GM08714 (cell line): ENCODE measurements around the gene SLIT3.

Experiments used
- H3K4me3 ChIP-seq: fragments of 200-500 bp; sonication (Bioruptor generic); 2 replicates; pipeline ENCODE4 v1.5.1; 2014; ENCODE audit warnings: mild to moderate bottlenecking, low read length, inconsistent platforms
- ZNF274 ChIP-seq: IDR thresholded peaks from 2 replicates; pipeline ENCODE4 v1.6.1; 2012; ENCODE audit warnings: mild to moderate bottlenecking, low read depth, low read length

The SLIT3 gene

DNA sequence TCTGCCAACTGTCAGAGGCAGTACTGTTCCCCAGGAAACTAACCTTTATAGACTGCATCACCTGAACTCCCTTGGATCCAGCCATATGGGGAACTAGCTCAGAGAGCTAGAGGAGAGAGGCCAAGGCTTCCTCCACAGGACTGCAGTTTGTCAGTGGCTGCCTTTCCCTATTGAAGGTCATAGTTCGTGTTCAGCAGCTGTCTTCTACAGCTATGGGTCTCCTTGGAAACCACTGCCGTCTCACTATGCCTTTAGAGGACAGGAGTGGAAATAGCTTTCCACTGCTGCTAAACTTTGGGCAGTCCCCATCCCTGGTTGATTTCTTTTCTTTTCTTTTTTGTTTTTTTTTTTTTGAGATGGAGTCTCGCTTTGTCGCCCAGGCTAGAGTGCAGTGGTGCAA is 4.4 kb upstream of the SLIT3 start:
- no peak overlapping the region for H3K4me3 ChIP-seq
- TF ChIP-seq ZNF274, result no peak

DNA sequence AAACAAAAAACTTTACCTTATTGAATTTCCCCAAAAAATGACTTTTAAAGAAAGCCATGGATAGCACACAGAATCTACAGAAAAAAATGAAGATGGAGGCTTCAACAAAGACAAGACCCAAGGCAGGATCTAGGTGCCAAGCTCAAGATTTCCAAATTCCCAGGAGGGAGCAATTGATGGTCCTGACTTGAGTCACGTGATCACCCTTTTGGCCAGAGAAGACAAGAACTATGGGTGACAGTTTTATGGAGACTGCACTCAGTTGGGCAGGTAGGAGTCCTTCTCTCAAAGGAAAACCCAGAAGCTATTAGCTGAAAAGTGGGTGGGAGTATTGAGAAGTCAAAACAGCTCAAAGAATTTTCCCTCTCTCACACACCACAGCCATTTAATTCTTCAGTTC is 3.2 kb upstream of the SLIT3 start:
- TF ChIP-seq ZNF274, result no peak

DNA sequence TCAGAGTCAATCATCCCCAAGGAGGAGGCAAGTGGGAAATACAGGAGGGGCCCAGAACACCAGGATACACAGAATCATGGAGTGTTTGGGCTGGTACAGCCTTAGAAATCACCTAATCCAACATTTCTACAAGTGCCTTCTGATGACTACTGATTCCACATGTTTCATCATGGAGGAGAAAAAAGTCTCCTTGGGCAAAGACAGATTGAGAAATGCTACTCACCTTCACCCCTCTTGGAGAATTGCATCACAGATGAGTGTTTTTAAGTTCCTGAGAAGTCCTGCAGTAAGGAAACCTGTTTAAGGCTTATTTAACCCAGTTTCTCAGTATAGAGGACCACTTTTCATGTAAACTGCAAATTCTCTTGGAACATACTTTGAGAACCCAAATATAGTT is 2.2 kb upstream of the SLIT3 start:
- H3K4me3 ChIP-seq, result no peak overlapping the region
- TF ChIP-seq ZNF274, result no peak

More for the DNA sequence above, 3.2 kb upstream of the SLIT3 start:
- no peak overlapping the region for H3K4me3 ChIP-seq

DNA sequence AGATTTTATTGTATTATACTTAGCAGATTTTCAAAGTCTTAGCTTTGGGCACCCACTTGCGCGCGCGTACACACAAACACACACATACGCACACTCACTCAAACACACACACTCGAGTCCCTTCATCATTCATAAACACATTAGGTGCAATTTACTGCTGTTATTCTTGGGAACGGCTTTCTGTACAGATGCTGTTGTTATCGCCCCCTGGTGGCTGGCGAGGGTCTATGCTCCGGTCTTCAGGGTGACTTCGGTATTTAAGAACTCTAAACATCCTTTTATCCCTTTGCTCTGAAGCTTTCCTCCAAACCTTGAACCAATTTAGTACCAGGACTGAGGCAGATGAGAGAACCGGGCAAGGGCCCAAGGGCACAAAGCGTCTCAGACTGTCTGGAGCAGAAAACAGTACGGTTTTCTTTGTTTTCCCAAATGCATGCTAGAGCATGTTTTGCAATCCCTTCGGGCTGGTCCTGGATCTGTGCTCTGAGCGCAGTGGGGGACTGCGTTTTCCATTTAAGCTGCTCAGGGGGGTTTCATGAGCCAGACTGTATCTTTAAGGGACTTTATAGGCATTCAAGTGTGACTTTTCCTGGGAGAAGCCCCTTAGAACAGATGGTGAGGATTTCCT is 1.7 kb upstream of the SLIT3 start:
- TF ChIP-seq ZNF274, result no peak
- no peak overlapping the region for H3K4me3 ChIP-seq

DNA sequence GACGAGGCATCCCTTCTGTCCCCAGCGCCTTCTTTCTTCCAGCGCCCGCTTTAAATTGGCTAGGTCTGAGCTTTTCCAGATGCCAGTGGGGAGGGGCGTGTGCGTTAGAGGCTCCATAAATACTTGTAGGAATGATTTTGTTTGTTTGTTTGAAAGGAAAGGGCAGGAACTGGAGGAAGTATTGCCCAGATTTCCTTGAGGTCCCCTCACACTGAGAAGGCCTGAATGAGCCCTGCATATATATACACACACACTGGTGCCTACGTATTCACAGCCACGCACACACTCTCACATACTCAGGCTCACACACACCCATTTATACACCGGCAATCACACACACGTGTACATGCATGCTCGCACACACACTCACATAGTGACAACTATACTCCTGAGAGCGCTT is 1.0 kb upstream of the SLIT3 start:
- no peak for TF ChIP-seq ZNF274
- no peak overlapping the region for H3K4me3 ChIP-seq

DNA sequence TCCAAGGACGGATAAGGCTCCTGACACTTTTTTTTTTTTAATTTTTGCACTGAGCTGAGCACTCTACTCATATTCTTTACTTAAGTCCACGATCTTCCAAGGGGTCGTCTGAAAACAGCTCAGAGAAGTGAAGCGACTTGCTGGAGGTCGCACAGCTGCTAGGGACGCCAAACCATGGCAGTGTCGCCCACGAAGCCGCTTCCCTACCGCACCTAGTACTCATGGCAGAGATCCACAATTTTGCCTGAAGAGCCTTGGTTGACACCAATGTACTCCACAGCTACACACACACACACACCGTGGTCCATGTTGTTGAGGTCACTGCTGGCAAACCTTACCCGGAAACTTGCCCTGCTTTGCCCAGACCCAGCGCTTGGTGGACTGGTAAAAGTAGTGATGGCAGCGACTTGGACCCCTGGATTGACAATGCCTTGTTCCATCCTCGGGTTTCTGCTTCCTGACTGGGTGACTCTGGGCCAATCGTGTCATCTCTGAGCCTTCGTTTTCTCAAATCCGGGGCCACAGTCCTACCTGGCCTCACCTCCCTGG is 521 bp upstream of the SLIT3 start:
- no peak for TF ChIP-seq ZNF274
- no peak overlapping the region for H3K4me3 ChIP-seq

DNA sequence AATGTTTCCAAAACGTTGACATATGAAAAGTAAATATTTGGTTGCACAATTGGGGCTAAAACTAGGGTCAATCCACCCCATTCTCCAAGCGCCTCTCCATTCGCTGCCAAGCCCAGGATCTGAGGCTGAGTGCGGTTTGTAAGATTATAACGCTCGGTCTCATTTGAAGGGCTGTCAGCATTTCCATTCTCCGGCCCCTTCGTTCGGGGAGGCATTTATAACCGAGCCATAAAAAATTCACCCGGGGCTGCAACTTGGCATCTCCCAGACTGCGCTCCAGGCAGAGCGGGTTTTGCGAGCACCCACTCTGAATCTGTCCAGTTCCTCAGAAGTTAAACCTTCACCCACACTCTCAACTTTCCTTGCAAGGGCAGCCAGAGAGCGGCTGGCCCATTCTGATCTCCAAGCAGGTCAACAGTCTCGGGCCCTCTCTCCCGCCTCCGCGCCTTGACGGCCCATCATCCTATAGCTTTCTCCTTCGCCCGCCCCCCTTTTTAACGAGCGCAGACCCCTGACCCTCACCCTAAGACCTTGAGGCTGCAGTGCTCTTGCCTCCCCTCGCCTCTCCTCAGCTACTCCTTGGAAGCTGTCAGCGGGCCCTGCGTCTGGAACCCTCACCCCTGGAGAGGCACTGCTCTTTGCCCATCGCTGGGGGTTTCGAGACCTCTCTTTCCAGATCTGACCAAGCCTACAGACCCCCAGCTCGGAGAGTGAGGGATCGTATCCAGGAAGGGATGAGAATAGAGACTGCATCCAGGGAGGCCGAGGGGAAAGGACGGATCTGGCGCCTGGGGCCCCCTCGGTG is 1.1 kb downstream of the SLIT3 start:
- no peak overlapping the region for H3K4me3 ChIP-seq
- TF ChIP-seq ZNF274, result no peak

DNA sequence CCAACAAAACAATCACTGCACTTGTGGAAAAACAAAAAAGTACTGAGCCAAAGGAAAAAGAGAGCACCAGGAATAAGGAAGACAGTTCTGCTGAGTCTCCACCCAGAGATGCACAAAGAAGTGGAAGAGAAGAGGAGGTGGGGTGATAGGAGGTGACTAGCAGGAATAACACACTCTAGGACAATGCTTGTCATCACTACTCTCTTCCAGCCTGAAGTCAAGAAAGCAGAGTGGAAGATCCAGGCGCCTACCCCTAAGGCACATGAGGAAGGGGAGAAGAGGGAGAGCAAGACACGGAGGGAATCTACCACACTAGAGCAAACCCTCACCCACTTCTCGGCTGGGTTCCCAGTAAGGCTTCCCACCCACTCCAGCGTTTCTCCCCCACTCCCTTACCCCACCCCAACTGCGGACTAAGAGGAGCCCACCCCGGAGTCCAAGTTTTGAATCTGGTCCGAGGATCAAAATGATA is 1.7 kb downstream of the SLIT3 start:
- no peak for TF ChIP-seq ZNF274
- H3K4me3 ChIP-seq, result no peak overlapping the region

DNA sequence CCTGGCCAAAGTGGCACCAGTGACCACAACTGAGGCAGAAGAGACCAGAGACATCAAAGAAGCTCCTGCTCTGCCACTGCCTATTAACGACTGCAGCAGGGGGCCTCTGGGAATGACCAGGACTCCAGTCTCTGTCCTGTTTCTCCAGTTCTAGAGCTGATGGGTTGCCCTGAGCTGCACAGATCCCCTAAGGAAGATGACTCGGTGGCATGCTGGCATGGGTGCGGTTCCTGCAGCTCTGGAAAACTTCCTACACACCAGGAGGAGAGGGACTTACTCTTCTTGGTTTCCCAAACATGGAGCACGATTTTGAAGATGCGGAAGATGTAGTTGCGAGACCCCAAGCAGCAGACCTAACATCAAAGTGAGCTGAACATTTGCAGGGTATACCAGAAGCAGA is 2.7 kb downstream of the SLIT3 start:
- no peak for TF ChIP-seq ZNF274
- no peak overlapping the region for H3K4me3 ChIP-seq

DNA sequence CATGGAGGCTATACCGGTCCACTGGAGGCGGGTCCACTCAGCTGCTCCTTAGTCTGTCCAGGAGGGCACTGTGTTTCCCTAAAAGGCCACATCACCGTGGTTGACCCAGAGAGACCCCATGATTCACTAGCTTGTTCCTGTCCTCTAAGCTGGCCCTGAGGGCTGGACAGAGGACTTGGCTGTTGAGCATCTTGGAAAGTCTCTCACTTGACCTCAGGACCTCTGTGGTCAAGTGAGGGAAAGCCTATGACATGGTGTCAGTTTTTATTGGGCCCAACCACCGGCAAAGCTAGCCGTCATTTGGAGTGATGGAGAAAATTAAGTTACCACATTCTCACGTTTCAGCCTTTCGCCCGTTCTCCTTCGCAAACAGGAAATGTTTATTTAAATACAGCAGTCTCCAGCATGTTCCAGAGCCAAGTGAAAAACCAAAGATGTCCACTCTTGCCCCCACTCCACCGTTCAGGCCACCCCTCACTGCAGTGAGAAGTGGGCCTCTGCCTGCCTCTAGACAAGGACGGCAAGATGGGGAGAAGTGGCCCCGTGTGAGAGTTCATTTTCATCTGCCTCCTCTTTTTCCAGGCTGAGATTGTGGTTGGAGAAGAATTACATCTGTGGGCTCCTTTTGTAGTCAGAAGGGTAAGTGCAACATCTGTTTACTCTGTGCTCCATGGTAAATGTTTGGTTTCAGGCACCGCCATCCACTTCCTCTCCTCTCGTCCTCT is 4.4 kb downstream of the SLIT3 start:
- no peak for TF ChIP-seq ZNF274
- H3K4me3 ChIP-seq, result no peak overlapping the region

DNA sequence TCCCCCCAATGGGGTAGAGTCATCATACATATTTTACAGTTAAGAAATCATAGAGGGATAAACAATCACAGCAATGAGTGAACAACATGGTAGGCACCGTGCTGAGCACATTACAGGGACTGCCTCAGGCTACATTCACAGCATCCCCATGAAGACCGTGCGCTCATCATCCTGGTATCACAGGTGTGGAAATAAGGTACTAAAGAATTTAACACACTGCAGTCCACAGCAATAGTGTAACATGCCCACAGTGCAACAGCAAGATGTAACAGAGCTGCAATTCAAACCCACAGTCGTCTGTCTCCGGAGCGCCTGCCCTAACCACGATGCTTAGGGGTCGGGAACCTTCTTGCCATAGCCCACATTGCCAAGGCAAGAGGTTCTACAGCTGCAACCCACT is 5.6 kb downstream of the SLIT3 start:
- TF ChIP-seq ZNF274, result no peak

DNA sequence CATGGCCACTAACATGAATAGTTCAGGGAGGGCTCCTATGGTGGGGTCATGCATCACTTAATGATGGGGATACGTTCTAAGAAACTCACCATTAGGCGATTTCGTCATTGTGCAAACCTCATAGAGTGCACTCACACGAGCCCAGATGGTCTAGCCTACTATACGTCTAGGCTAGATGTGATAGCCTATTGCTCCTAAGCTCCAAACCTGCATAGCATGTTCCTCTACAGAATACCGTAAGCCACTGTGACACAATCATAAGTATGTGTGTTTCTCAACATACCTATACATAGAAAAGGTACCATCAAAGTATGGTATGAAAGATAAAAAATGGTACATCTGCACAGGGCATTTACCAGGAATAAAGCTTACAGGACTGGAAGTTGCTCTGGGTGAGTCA is 6.3 kb downstream of the SLIT3 start:
- no peak overlapping the region for H3K4me3 ChIP-seq
- TF ChIP-seq ZNF274, result no peak

More for the DNA sequence above, 5.6 kb downstream of the SLIT3 start:
- H3K4me3 ChIP-seq, result no peak overlapping the region

DNA sequence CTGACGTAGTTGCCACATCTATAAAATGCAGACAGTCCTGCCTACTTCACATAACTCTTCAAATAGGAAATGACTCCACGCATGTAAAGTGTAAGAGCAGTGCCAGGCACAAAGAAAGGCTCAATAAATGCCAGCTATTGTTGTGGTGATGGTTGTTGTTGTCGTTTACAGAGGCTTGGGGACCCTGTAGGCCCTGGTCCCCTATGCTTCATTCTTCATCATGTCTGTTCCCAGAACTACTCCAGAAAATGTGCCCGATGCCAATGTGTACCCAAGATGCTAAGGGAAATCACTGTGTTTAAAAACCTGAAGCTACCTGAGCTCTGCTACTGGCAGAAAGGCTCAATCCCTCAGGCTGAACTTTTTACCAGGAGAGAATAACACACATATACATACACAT is 9.1 kb downstream of the SLIT3 start:
- no peak for TF ChIP-seq ZNF274
- H3K4me3 ChIP-seq, result no peak overlapping the region

DNA sequence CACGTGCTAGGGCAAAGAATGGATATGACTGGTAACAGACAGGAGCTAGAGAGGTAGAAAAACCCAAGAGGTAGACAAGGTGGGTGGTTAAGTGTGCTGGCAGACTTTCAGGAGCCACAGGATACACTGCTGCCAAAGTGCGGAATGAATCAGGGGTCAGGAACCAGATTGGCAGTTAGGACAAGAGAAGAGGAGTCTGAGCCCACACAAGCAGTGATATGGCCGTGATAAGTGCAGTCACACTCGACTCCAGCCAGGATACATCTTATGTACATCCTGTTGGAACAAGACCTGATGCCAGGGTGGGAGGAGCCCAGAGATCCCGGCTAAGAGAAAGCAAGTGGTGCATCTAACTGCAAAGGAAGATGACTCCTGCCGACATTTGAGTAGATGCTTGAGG is 10.0 kb downstream of the SLIT3 start:
- no peak for TF ChIP-seq ZNF274
- H3K4me3 ChIP-seq, result no peak overlapping the region
